GM21381 (cell line): ENCODE data around the gene LARGE1.

Experiments used
- ATAC-seq: cut with Tn5 transposase; IDR thresholded peaks from one replicate; pipeline ENCODE4 v1.9.1; 2021; ENCODE audit warnings: mild to moderate bottlenecking, moderate library complexity; ENCODE audit not compliant: unreplicated experiment

The LARGE1 gene

DNA sequence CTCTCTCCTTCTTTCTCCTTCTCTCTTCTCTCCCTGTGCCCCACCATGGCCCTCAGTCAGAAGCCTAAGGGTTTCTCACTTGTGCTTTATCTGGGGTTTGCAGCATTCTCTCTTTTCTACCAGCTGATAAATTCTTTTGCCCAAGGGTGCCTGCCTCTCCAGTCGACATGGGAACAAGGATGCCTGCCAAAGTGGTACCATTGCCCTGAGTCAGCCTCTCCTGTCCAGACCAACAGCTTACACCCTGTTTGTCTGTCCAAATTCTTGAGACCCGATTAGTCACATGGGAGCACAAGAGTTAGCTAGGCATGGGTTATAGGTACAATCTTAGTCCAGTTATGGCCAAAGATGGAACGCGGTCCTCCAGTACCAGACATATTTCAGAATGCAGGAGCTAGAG, 242.7 kb downstream of the LARGE1 start:
- no peak for ATAC-seq

DNA sequence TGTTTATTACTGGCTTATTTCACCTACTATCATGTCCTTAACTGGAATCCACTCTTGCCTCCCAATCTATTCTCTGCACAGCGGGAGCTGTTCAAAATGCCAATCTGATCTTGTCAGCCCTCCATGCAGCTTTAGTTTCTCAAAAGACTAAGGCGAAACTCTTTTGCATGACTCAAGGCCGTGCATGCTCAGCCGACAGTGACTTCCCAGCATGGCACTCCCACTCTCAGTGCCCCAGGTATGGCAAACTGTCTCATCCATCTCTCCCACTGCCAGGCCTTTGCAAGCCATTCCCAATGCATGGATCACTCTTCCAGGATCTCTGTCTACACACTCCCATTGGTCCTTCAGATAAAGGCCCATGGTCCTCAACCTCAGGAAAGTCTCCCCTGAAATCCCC, 245.9 kb downstream of the LARGE1 start:
- ATAC-seq: no peak

DNA sequence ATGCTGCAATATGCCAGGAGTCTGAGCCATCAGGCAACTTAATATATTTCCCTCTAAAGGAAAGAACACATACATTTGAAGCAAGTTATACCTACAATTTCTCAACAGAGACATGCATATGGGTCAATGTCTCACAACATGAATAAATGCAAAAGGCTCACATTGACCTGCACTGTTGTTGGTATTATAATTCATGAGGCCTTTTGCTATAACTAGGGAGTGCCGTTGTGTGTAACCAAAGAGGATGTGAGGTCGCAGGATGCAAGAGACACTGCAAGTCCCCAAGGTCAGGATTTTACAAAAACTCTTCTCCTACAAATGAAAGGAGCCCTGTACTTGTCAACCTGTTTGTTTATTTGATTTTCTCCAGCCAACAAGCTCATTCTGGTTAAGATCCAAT, 250.5 kb downstream of the LARGE1 start:
- no peak for ATAC-seq

DNA sequence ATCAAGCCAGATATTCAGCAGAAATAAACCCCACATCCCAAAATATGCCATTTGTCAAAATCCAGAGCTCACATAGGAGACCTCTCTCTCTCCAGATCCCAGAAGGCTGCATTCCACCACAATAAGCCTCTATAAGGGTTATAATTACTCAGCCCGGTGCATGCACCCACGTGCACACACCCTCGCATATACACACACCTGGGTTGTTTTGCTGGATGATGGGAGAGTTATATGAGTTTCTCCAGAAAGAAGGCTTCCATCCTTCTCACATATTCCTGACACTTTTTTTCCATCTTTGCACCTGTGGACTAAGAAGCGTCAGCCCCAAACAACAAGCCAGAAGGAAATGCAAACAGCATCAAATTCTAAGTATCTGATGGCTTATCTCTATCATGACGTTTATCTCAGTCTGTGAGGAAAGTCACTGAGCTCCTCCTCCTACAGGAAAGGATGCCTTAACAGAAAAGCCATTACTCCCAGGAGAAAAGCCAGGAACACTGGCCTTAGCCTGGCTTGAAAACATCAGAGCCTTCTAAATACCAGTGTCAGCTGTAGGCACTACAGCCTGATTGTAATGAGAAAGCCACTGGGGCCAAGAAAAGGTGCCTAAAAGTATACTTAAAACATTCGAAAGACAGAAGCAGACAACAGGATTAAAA, 253.2 kb downstream of the LARGE1 start:
- no peak for ATAC-seq

DNA sequence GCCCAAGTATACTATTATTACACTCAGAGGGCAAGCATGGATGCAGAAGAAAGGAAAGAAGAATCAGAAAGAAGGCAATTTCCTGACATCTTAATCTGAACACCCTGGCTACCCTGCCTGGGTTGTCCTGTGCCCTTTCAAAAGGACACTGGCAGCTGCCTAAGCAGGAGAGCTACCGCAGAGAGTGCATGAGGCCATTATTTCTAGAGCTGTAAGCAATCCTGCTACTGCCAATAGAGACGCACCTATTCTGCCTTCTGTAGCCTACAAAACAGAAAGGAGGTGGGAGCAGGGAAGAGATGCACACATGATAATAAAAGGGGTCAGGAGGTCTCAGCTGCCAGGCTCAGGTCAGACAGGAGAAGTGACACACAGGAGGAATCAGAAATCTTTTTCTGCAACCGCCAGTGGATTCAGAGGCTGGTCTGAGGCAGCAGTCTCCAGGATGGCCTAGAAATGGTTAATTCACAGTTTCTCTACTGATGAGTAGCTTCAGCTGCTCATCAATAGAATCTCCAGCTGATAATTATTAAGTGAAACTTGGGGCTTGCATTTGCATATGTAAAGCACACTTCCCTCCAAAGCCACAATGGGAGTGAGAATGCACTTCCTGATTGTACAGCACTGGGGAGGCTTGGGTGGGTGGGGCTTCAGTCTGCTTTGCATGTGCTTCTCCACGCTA, 253.9 kb downstream of the LARGE1 start:
- no peak for ATAC-seq

DNA sequence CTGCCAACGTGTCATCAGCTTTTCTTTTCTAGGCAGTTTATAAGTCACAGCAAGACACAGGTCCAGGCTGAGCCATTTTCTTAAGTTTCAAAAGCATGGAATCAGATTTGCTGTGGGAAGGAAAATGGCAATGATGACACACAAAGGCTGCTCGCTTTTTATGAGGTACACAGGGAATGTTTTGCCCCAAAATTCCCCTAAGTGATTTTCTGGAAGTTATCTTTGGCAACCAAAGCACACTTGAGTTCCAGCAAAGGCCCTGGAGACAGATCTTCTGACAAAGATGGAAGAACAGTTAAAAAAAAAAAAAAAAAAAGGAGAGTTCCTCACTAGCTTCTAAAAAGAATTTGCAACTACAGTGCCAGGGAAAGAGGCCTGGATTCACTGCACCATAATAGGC, 260.8 kb downstream of the LARGE1 start:
- no peak for ATAC-seq

DNA sequence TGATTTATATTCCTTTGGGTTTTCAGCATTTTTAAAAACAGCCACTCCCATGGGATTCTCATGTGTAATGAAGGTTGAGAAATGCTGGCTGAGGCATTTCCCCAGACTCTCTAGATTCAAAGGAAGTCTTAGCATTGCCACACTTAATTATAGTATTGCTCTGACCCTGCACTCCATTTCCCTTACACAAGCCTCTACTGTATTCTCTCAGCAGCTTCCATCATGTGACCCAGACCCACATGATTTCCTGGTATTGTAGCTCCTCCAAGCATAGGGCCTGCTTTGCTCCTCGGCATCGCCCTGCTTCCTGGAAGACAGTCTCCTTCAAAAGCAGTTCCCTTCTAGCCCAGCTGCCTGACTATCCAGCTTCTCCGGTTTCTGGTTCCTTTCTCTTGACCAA, 261.5 kb downstream of the LARGE1 start:
- ATAC-seq: no peak

DNA sequence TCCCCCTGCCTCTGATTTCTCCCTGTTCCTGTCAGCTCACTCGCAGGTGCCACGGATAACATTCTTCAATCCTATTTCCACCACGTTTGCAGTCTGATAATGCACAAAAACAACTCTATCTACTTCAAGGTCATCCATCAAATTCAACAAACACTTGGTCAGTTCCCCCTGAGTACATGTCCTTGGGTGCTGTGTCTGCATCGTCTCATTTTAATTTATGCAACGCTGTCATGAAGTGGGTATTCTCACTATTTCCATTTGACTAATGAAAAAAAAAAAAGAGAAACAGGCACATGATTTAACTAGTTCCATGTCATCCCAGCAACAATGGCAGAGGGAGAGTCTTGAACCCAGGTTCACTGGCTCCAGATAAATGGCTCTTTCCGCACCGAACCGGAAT, 262.6 kb downstream of the LARGE1 start:
- ATAC-seq: no peak

DNA sequence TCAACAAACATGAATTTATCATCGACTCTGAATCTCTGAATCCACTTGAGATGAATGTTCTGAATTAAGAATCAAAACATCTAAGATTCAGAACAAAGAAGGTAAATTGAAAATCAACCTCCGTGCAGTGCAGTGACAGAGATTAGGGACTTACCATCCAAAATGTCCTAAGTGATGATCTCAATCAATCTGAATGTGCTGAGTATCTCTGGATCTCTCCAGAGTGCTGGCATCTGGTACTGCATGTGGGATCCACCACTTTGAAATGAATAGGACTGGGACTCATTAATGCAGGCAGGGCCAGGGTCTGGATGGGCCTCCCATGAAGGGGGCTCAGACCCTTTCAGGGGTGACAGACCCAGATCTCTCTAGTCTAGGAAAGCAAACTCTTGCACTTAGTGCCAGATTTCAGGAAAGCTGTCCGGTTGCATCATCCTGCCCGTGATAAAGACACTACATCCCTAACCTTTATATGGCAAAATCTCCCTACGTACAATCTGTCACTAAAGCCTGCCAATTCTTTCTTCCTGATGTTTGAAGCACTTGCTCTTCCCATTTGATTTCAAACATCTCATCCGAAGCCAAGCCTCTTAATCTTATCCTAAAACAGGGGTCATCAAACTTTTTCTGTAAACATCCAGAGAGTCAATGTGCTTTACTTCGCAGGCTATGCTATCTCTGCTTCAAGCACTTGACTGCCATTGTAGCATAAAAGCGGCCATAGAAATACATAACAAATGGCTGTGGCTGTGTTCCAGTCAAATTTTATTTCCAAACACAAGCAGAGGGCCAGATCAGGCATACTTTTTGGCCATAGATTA, 263.3 kb downstream of the LARGE1 start:
- ATAC-seq: no peak

DNA sequence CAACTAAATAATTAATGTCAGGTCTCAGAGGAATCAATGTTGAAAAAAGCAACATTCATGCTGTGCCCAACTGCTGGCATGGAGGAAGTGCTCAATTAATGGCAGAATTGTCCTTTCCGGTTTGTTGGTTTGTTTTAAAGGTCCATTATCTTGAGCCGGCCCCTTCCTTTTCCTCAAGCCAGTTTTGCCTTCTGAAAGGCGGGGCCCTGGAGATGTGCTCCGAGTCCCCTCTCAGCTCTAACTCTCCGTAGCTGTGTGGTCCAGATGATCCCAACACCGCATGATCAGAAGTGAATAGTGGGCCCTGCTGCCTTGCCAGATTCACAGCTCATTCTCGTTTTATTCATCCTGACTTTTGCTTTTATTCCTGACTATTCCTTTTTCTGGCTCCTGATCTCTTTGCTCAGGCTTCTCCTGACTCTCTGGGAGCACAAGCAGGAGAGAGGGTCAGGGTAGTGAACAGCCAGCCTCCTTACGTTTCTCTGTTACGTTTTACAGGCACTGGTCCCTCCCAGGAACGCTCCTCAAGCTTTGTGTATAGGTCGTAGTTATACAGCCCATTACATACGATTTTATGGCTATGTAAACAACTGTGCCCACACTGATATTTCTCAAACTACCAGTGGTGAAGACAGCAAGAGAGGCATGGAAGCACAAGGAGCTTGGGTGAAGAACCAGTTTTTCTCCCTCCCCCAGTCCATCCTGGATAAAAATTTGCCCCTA, 265.9 kb downstream of the LARGE1 start:
- no peak for ATAC-seq

DNA sequence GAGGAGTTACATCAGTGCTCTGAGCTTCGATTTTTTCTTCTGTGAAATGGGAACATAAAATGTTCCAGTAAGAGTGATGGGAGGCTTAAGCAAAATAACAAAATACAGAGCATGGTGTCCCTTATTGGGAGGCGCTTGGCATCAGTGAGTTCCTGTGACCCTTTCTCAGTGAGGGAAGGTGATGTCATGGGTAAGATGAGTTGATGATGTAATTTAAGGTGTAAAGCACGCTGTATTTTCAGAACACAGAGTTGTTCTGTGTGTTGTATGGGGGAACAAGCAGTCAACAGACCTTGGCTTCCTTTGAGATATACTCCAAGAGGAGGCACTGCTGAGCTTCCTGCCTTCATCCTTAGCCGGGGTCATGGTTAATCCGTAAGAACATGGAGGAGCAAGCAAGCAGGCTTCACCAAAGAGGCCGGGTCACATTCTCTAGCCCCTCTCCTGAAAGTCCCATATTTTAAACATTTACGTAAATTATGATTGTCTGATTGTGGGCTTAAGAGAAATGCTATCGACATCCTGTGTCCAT, 266.7 kb downstream of the LARGE1 start:
- ATAC-seq: no peak

DNA sequence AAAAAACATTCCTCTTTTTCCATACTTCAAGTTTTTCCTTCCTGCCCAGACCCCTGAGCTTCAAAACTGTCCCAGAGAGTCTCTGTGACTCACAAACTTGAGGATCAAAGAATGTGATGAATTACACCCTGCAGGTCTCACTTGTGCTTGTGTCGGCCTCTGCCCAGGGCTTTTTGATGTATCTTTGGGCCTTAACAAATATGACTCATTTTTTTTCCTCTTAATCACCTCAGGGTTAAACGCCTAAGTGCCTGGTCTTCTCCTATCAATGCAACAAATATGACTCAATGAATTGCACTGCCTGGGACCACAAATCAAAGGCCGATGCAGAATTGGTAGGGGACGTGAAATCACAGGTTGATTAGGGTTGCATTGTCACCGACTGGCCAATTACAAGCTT, 267.7 kb downstream of the LARGE1 start:
- no peak for ATAC-seq

DNA sequence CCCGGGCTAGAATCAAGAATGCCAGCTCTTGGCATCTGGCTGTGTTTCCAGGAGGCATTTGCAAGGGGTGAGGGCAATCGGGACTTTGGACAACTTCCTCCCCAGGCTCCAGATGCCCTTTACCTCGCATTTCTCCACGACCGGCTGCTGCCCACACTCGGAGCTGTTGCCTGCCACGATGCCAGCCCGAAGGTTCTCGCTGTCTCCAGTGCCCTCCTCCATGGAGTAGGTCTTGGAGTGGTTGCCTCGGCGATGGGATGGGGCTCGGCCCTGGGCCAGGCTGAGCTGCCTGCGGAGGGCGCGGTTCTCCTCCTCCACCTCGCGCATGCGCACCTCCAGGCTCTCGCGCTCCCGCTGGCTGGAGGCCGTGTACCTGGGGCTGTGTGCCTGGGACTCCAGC, 270.0 kb downstream of the LARGE1 start:
- ATAC-seq: no peak

DNA sequence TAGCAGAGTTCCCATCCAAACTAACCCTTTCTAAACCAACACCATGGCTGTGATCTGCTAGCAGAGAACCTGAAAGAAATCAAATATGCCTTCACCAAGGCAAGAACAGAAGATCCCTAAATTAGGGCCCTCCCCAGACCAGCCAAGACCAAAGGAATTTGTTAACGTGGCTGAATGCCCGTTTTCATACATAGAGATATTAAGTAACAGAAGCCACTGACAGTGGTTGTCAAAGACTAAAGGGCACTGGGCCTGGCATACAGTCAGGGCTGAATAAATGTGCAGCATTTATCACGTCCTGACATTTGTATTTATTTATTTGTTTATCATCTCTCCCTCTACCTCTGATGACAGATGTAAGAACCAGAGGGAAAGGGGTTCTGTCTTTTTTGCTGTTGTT, 271.8 kb downstream of the LARGE1 start:
- ATAC-seq: no peak

DNA sequence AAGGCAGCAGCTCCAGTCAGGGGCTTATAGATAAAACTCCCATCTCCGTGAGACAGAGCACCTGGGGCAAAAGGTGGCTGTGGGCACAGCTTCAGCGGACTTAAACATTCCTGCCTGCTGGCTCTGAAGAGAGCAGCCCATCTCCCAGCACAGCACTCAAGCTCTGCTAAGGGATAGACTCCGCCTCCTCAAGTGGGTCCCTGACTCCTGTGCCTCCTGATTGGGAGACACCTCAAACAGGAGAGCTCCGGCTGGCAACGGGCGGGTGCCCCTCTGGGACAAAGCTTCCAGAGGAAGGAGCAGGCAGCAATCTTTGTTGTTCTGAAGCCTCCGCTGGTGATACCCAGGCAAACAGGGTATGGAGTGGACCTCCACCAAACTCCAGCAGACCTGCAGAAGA, 279.4 kb downstream of the LARGE1 start:
- ATAC-seq: no peak

DNA sequence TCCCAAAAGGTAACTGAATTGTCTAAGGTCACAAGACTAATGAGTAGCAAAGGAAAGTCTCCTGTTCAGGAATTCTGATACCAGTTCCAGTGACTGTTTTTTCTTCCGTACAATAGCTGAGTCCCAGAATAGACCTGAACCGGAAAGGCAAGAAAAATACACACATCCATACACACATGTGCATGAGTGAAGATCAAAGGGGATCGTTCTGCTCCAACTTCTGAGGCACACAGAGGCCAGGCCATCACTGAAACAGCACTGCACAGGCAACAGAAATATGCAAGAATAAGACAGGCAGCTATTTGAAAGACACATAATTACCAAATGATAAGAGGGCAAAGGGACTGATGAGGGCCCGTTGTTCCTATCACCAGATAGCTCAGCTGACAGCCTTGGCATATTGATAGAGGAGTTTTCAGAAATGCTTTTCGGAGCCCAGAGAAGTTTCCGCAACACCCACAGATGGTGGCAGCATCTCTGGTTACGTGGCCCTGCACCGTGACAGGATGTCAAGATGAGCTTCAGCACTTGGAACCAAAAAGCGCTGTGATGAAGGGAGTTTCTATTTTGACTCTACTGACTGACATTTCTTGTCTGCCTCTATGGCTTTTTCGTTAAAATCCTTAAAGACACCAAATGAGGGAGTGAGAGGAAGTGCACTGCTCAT, 280.6 kb downstream of the LARGE1 start:
- no peak for ATAC-seq

DNA sequence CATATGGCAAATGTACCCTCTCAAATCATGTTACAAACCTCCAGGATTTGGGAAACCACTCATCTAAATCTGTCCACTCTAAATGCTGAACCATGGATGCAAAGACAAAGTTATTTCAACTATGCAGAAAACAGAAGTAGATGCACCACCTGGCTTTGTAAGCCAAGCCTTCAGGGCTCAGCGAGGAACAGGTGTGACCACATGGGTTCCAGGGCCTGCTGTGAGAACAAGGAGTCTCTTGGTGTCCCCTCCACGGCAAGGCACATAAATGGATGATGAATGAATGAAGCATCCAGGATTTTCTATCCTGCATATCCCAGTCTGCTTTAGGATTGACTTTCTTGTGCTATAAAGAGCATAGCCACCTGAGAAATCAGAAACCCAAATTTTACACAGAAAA, 284.5 kb downstream of the LARGE1 start:
- ATAC-seq: no peak

DNA sequence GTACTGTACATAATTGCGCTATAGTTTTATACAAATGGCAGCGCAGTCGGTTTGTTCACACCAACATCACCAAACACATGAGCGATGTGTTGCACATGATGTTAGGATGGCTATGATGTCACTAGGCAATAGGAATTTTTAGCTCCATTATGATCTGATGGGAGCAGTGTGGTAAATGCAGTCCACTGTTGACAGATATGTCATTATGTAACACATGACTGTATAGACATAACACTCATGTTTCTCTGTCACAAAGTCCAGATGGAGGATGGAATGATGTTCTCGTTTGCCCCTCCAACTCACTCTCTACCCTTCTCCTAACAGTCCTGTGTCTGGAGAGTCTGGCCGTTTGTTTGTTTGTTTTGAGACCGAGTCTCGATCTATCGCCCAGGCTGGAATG, 288.5 kb downstream of the LARGE1 start:
- no peak for ATAC-seq

DNA sequence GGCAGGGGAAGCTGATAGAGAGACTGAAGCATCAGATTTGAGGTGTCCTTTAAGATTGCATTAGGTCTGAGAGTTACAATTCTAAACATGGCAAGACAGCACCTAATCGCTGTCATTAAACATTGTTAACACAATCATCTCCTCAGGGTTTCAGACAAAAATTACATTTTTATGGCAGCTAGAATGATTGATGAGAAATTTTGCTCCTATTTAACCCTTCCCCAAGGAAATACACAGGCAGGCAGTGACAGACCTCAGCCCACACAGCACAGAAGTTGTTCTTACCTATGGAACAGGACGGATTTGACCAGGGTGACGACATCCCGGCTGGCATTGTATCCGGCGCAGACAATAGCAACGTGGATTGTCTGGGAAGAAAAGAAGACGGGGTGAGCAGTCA, 294.3 kb downstream of the LARGE1 start:
- no peak for ATAC-seq

DNA sequence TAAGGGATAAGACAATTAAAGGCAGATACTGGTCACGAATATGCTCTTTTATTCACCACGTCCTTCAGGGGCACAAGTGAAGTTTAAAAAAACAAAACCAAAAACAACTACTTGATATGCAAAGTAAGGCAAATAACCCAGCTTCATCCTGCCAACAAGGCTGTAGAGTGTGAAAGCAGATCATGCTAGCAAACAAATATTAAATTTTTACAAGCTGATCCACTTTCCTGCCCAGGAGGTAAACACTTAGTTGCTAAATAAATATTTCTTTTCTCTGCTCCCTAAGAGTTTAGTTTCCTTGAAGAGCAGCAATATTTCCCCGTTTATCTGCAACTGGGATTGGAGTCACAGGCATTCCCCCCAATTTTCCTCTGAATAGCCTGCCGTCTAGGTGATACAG, 300.2 kb downstream of the LARGE1 start:
- no peak for ATAC-seq

DNA sequence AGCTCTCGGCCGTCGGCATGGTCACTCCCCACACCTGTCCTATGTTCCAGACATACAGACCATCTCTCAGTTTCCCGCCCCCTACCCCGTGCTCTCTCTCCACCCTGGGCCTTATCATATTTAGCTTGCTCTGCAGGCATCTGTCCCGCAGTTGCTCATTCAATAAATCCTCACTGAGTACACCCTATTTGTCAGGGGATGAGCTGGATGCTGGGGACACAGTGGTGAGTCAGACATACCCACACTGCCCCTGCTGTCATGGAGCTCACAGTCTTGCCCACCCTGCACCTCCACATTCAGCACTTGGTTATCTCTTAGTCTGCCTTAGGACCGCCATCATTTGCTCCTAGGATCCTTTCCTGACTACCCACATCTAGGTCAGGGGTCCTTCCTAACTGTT, 313.8 kb downstream of the LARGE1 start:
- no peak for ATAC-seq
